ENCODE results near the gene THSD7A.

The THSD7A gene

GRCh38 chr7:11328309-11328708, 503.7 kb downstream of the THSD7A start:
- Histone ChIP-seq H3K4me1 (ENCODE audit: control insufficient read depth, insufficient read depth, low read length) (peaks cover 24% of the 10 kb centered on the region), H3K9me3 (ENCODE audit: control insufficient read depth, low read length) (peaks cover 7% of the 10 kb centered on the region), H3K4me3 (ENCODE audit: low read length) (no peak overlapping the region), H3K27me3 (replicated peaks; ENCODE audit: control insufficient read depth, insufficient read depth, low read length) (no peaks in the 10 kb centered on the region), H3K9ac (ENCODE audit: low read length) (no peak overlapping the region), H3K36me3 (ENCODE audit: control insufficient read depth, insufficient read depth, low read length, severe bottlenecking) (no peaks in the 10 kb centered on the region)
- DNase-seq (ENCODE audit: low read depth) = no peak

DNA sequence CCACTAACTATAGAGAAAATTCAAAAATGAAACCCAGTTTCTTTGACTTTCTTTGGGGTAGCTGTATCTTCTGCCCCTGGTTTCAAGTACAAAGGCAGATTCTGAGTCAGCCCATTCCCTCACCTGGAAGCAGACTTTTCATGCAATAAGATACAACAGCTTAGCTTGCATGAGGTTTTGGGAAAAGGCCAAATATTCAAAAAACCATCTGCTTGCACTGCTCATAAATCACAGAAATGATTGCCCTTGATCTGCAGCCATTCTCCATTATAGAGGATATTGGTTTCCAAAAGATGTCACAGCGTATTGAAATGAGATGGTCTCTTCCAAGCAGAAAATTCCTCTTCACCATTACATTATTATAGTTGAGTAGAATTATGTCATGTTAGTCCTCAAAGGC, 504.4 kb downstream of the THSD7A start:
- H3K36me3 ChIP-seq (ENCODE audit: control insufficient read depth, insufficient read depth, low read length, severe bottlenecking) = no peaks in the 10 kb centered on the region
- no peaks in the 10 kb centered on the region for H3K27me3 ChIP-seq (replicated peaks; ENCODE audit: control insufficient read depth, insufficient read depth, low read length)
- H3K4me3 ChIP-seq (ENCODE audit: low read length) = no peak overlapping the region
- H3K9me3 ChIP-seq (ENCODE audit: control insufficient read depth, low read length) = peaks cover 7% of the 10 kb centered on the region
- no peak overlapping the region for H3K9ac ChIP-seq (ENCODE audit: low read length)
- peaks cover 24% of the 10 kb centered on the region for H3K4me1 ChIP-seq (ENCODE audit: control insufficient read depth, insufficient read depth, low read length)
- DNase-seq (ENCODE audit: low read depth) = no peak
